Hepatocyte (in vitro differentiated cells): ENCODE data around the gene COG4. TPM values are rescaled to one million over a fixed set of nuclear protein-coding genes. Genes with fewer than 3 reads are reported as not detected.

Source experiments
- DNase-seq: peaks from one replicate; pipeline ENCODE4 v3.0.0-alpha.2; 2016; ENCODE audit warnings: low spot score
- H2AFZ ChIP-seq: fragments of 200-600 bp; sonication (generic); 2 replicates; pipeline ENCODE4 v1.6.0; 2016; ENCODE audit warnings: antibody characterized with exemption, mild to moderate bottlenecking
- H3K27ac ChIP-seq: fragments of 200-600 bp; sonication (generic); 2 replicates; pipeline ENCODE4 v1.5.1; 2016; ENCODE audit warnings: mild to moderate bottlenecking
- H3K27me3 ChIP-seq: fragments of 200-600 bp; sonication (generic); 2 replicates; pipeline ENCODE4 v1.6.1; 2016
- H3K36me3 ChIP-seq: fragments of 200-600 bp; sonication (generic); replicated peaks from 2 replicates; pipeline ENCODE4 v1.5.1; 2016; ENCODE audit warnings: low read depth; ENCODE audit not compliant: insufficient read depth
- H3K4me1 ChIP-seq: fragments of 200-600 bp; sonication (generic); 2 replicates; pipeline ENCODE4 v1.5.1; 2016; ENCODE audit warnings: mild to moderate bottlenecking, moderate library complexity; ENCODE audit not compliant: insufficient read depth
- H3K4me2 ChIP-seq: fragments of 200-600 bp; sonication (generic); 2 replicates; pipeline ENCODE4 v1.6.0; 2016
- H3K4me3 ChIP-seq: fragments of 200-600 bp; sonication (generic); 2 replicates; pipeline ENCODE4 v1.5.1; 2016; ENCODE audit warnings: mild to moderate bottlenecking
- H3K79me2 ChIP-seq: fragments of 200-600 bp; sonication (generic); 2 replicates; pipeline ENCODE4 v1.6.0; 2017; ENCODE audit warnings: mild to moderate bottlenecking
- H3K9me2 ChIP-seq: fragments of 200-600 bp; sonication (generic); replicated peaks from 2 replicates; pipeline ENCODE4 v1.6.0; 2017; ENCODE audit warnings: mild to moderate bottlenecking; ENCODE audit not compliant: insufficient read depth
- H3K9me3 ChIP-seq: fragments of 200-600 bp; sonication (generic); 2 replicates; pipeline ENCODE4 v1.5.1; 2016; ENCODE audit warnings: low read depth, mild to moderate bottlenecking
- H4K20me1 ChIP-seq: fragments of 200-600 bp; sonication (generic); 2 replicates; pipeline ENCODE4 v1.6.0; 2016; ENCODE audit warnings: mild to moderate bottlenecking; ENCODE audit not compliant: insufficient read depth, poor library complexity, severe bottlenecking
- EZH2 ChIP-seq: fragments of 200-600 bp; sonication (generic); IDR thresholded peaks from 2 replicates; pipeline ENCODE4 v1.6.1; 2016; ENCODE audit warnings: antibody characterized with exemption, mild to moderate bottlenecking, borderline replicate concordance
- EZH2phosphoT487 ChIP-seq: fragments of 200-600 bp; sonication (generic); IDR thresholded peaks from one replicate; pipeline ENCODE4 v1.6.1; 2018; ENCODE audit warnings: antibody characterized with exemption, mild to moderate bottlenecking, low read depth, moderate library complexity; ENCODE audit not compliant: unreplicated experiment, severe bottlenecking
- WGBS: methylation state at CpG from one replicate; pipeline ENCODE4 v1.1.6; 2016; ENCODE audit warnings: low lambda C conversion rate; ENCODE audit errors: missing lambda C conversion rate; 5-methylcytosine and 5-hydroxymethylcytosine counted together
- polyA plus RNA-seq: library from polyadenylated mRNA; unstranded; fragments of >200 nt; fragmentation: Nextera tagmentation; extraction: Ambion mirVana; gene quantifications from 2 replicates; pipeline ENCODE4 v1.2.1, GENCODE V29; 2016
- total RNA-seq: library from RNA; depleted of rRNA; stranded (reverse); fragments of >200 nt; gene quantifications from 2 replicates; pipeline ENCODE4 v1.2.3, GENCODE V29; 2014
- TF ChIP-seq, protein P1 (sequence below): fragments of 200-600 bp; sonication (generic); IDR thresholded peaks from 2 replicates; pipeline ENCODE4 v1.5.1; 2016; ENCODE audit warnings: antibody characterized with exemption, mild to moderate bottlenecking; ENCODE audit not compliant: poor library complexity

Gene COG4
- total and polyA plus RNA-seq, 2 experiments from 2014 or later, result 45.9 to 48.9 TPM

GRCh38 chr16:70482624-70483023, 40.7 kb downstream of the COG4 start:
- H3K4me2 ChIP-seq, result no peak overlapping the region
- H3K4me1 ChIP-seq, result no peaks in the 10 kb centered on the region
- WGBS, result 96% methylated on average over 4 of the region's 5 CpGs
- H3K4me3 ChIP-seq, result no peak overlapping the region
- TF ChIP-seq, protein P1, sequence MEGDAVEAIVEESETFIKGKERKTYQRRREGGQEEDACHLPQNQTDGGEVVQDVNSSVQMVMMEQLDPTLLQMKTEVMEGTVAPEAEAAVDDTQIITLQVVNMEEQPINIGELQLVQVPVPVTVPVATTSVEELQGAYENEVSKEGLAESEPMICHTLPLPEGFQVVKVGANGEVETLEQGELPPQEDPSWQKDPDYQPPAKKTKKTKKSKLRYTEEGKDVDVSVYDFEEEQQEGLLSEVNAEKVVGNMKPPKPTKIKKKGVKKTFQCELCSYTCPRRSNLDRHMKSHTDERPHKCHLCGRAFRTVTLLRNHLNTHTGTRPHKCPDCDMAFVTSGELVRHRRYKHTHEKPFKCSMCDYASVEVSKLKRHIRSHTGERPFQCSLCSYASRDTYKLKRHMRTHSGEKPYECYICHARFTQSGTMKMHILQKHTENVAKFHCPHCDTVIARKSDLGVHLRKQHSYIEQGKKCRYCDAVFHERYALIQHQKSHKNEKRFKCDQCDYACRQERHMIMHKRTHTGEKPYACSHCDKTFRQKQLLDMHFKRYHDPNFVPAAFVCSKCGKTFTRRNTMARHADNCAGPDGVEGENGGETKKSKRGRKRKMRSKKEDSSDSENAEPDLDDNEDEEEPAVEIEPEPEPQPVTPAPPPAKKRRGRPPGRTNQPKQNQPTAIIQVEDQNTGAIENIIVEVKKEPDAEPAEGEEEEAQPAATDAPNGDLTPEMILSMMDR, result no peak
- no peak for TF ChIP-seq EZH2phosphoT487
- TF ChIP-seq EZH2, result no peak
- no peaks in the 10 kb centered on the region for H3K79me2 ChIP-seq
- no peak for DNase-seq
- H4K20me1 ChIP-seq, result no peaks in the 10 kb centered on the region
- no peaks in the 10 kb centered on the region for H3K9me2 ChIP-seq
- no peaks in the 10 kb centered on the region for H3K27me3 ChIP-seq
- H3K27ac ChIP-seq, result no peak overlapping the region
- no peaks in the 10 kb centered on the region for H3K36me3 ChIP-seq
- no peak overlapping the region for H2AFZ ChIP-seq
- no peaks in the 10 kb centered on the region for H3K9me3 ChIP-seq

- H3K27ac ChIP-seq, result no peak overlapping the region
- no peaks in the 10 kb centered on the region for H3K79me2 ChIP-seq
- no peak overlapping the region for H3K4me2 ChIP-seq
- H3K36me3 ChIP-seq, result no peaks in the 10 kb centered on the region
- DNase-seq, result no peak
- H3K27me3 ChIP-seq, result no peaks in the 10 kb centered on the region
- no peak overlapping the region for H2AFZ ChIP-seq
- no peak overlapping the region for H3K4me3 ChIP-seq
- TF ChIP-seq, protein P1, result no peak
- TF ChIP-seq EZH2, result no peak
- no peak for TF ChIP-seq EZH2phosphoT487
- H3K9me3 ChIP-seq, result no peaks in the 10 kb centered on the region
- no peaks in the 10 kb centered on the region for H4K20me1 ChIP-seq
- WGBS, result 94% methylated on average over 7 of the region's 7 CpGs
- no peaks in the 10 kb centered on the region for H3K9me2 ChIP-seq
- H3K4me1 ChIP-seq, result no peaks in the 10 kb centered on the region
Observed at GRCh38 chr16:70481929-70482536, 41.3 kb downstream of the COG4 start.

- H3K27me3 ChIP-seq, result no peaks in the 10 kb centered on the region
- H2AFZ ChIP-seq, result no peak overlapping the region
- WGBS, result 95% methylated on average over 17 of the region's 17 CpGs
- no peaks in the 10 kb centered on the region for H3K9me2 ChIP-seq
- no peak for DNase-seq
- H4K20me1 ChIP-seq, result no peaks in the 10 kb centered on the region
- no peak overlapping the region for H3K4me3 ChIP-seq
- H3K4me2 ChIP-seq, result no peak overlapping the region
- peaks cover 3% of the 10 kb centered on the region for H3K4me1 ChIP-seq
- no peaks in the 10 kb centered on the region for H3K79me2 ChIP-seq
- H3K36me3 ChIP-seq, result no peaks in the 10 kb centered on the region
- TF ChIP-seq, protein P1, result no peak
- TF ChIP-seq EZH2 (no peak), EZH2phosphoT487 (no peak)
- no peaks in the 10 kb centered on the region for H3K9me3 ChIP-seq
- no peak overlapping the region for H3K27ac ChIP-seq
Observed at GRCh38 chr16:70480127-70481105, 42.9 kb downstream of the COG4 start.
